Mesenchymal stem cell (in vitro differentiated cells and primary cell): ENCODE measurements around the gene YIPF1.

ENCODE experiments used
- DNase-seq: peaks from one replicate; pipeline ENCODE4 v3.0.0-alpha.2; 2013
- H2AFZ ChIP-seq: one replicate; pipeline ENCODE4 v1.6.1; 2013; ENCODE audit warnings: low read depth, mild to moderate bottlenecking, control low read depth, inconsistent platforms, low read length, moderate library complexity
- H2AK5ac ChIP-seq: 2 replicates; pipeline ENCODE4 v1.6.1; 2013; ENCODE audit warnings: low read length, moderate library complexity, mild to moderate bottlenecking, inconsistent platforms; ENCODE audit not compliant: severe bottlenecking
- H2BK120ac ChIP-seq: one replicate; pipeline ENCODE4 v1.6.1; 2013; ENCODE audit warnings: low read depth, mild to moderate bottlenecking, inconsistent platforms, low read length, moderate library complexity
- H2BK12ac ChIP-seq, 2 experiments: one replicate each; pipeline ENCODE4 v1.6.1; 2013; ENCODE audit warnings: inconsistent platforms in 2 of 2, low read length in 2 of 2, mild to moderate bottlenecking in 2 of 2, moderate library complexity in 2 of 2, control low read depth in 1 of 2
- H2BK15ac ChIP-seq: one replicate; pipeline ENCODE4 v1.6.1; 2013; ENCODE audit warnings: mild to moderate bottlenecking, low read depth, inconsistent platforms; ENCODE audit not compliant: poor library complexity, severe bottlenecking
- H2BK5ac ChIP-seq: 2 replicates; pipeline ENCODE4 v1.6.1; 2013; ENCODE audit warnings: low read depth, mild to moderate bottlenecking, low read length, control low read depth, inconsistent platforms; ENCODE audit not compliant: poor library complexity, severe bottlenecking
- H3K14ac ChIP-seq, 2 experiments: one replicate each; pipeline ENCODE4 v1.6.1; 2013; ENCODE audit warnings: inconsistent platforms in 2 of 2, low read length in 2 of 2, control low read depth in 1 of 2, mild to moderate bottlenecking in 1 of 2, moderate library complexity in 1 of 2
- H3K18ac ChIP-seq, 2 experiments: one replicate each; pipeline ENCODE4 v1.6.1; 2013; ENCODE audit warnings: inconsistent platforms in 2 of 2, low read length in 2 of 2, control low read depth in 1 of 2, low read depth in 1 of 2, mild to moderate bottlenecking in 1 of 2
- H3K23ac ChIP-seq, 2 experiments: one replicate each; pipeline ENCODE4 v1.6.1; 2013; ENCODE audit warnings: inconsistent platforms in 2 of 2, low read length in 2 of 2, mild to moderate bottlenecking in 2 of 2, moderate library complexity in 2 of 2, control low read depth in 1 of 2
- H3K27ac ChIP-seq: 2 replicates; pipeline ENCODE4 v1.5.1; 2013; ENCODE audit warnings: mild to moderate bottlenecking, moderate library complexity, low read length, control low read depth, inconsistent platforms; ENCODE audit not compliant: poor library complexity, severe bottlenecking
- H3K27me3 ChIP-seq, 2 experiments: 2 replicates each; pipeline versions ENCODE4 v1.6.1 to v1.7.0; 2013; ENCODE audit warnings: low read length in 2 of 2, mild to moderate bottlenecking in 2 of 2, moderate library complexity in 2 of 2, control low read depth in 1 of 2, inconsistent platforms in 1 of 2; ENCODE audit not compliant: control insufficient read depth in 1 of 2, insufficient read depth in 1 of 2
- H3K36me3 ChIP-seq, 2 experiments: 2 replicates each; pipeline versions ENCODE4 v1.6.1 to v1.7.0; 2013; ENCODE audit warnings: low read length in 2 of 2, control low read depth in 1 of 2, inconsistent platforms in 1 of 2, low read depth in 1 of 2, mild to moderate bottlenecking in 1 of 2; ENCODE audit not compliant: insufficient read depth in 2 of 2, control insufficient read depth in 1 of 2
- H3K4ac ChIP-seq, 2 experiments: one replicate each; pipeline ENCODE4 v1.6.1; 2013; ENCODE audit warnings: inconsistent platforms in 2 of 2, low read length in 2 of 2, mild to moderate bottlenecking in 2 of 2, moderate library complexity in 2 of 2, control low read depth in 1 of 2, low read depth in 1 of 2
- H3K4me1 ChIP-seq: 2 replicates; pipeline ENCODE4 v1.6.1; 2013; ENCODE audit warnings: low read depth, low read length, control low read depth; ENCODE audit not compliant: control insufficient read depth, insufficient read depth
- H3K4me2 ChIP-seq: 2 replicates; pipeline ENCODE4 v1.6.1; 2013; ENCODE audit warnings: low read length, mild to moderate bottlenecking, inconsistent platforms; ENCODE audit not compliant: poor library complexity, severe bottlenecking
- H3K4me3 ChIP-seq, 2 experiments: 2 replicates each; pipeline versions ENCODE4 v1.5.1 to v1.7.0; 2013; ENCODE audit warnings: low read length in 2 of 2, mild to moderate bottlenecking in 2 of 2, control low read depth in 1 of 2, low read depth in 1 of 2; ENCODE audit not compliant: insufficient read depth in 1 of 2
- H3K79me1 ChIP-seq: replicated peaks from 2 replicates; pipeline ENCODE4 v1.6.1; 2013; ENCODE audit warnings: mild to moderate bottlenecking, control low read depth, low read length, inconsistent platforms; ENCODE audit not compliant: poor library complexity, severe bottlenecking
- H3K9ac ChIP-seq: 2 replicates; pipeline ENCODE4 v1.7.0; 2013; ENCODE audit warnings: mild to moderate bottlenecking, low read length, moderate library complexity
- H3K9me3 ChIP-seq: 2 replicates; pipeline ENCODE4 v1.7.0; 2013; ENCODE audit warnings: mild to moderate bottlenecking, low read length; ENCODE audit not compliant: control insufficient read depth
- H4K8ac ChIP-seq: one replicate; pipeline ENCODE4 v1.6.1; 2013; ENCODE audit warnings: inconsistent platforms, mild to moderate bottlenecking, low read length, moderate library complexity
- H4K91ac ChIP-seq: one replicate; pipeline ENCODE4 v1.6.1; 2013; ENCODE audit warnings: mild to moderate bottlenecking, low read length, inconsistent platforms
- WGBS: methylation state at CpG from one replicate; pipeline ENCODE4 v1.1.7; 2013; ENCODE audit warnings: mixed read lengths; 5-methylcytosine and 5-hydroxymethylcytosine counted together

The YIPF1 gene

DNA sequence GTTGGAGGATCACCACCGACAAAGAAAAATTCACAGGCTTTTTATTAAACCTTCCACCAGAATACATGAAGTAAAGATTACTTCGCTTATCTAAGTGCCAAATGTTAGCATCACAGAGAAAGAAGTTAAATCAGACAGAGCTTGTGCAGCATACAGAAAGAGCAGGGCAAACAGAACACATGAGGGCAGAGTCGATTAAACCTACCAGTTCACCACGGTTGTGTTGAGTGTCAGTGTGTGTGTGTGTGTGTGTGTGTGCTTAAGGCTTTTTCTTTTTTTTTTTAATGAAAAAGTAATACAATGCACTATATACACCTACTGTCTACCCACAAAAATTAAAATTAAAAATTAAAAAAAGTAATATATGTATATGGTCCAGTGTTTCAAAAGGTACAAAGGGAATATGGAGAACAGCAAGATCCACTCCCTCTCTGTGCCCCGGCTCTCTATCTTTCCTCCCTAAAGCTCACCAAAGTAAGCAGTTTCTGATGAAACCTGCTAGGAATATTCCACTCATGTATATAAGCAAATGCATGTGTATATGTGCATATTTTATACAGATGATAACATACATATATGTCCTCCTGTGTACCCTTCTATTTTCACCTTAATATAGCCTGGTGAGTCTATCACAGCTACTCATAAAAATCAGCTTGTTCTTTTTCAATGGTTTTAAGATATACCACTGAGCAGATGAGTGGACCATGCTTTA lies 17.7 kb downstream of the YIPF1 start:
- Histone ChIP-seq H3K36me3 (peaks cover 21 to 85% of the 10 kb centered on the region in 2 experiments), H2AFZ (no peak overlapping the region), H3K27ac (no peak overlapping the region), H3K23ac (no peak overlapping the region), H3K18ac (no peak overlapping the region), H2AK5ac (no peak overlapping the region), H2BK12ac (no peak overlapping the region), H2BK120ac (no peak overlapping the region), H3K4me3 (no peak overlapping the region), H3K4me2 (no peak overlapping the region), H3K14ac (no peak overlapping the region), H3K79me1 (no peaks in the 10 kb centered on the region), H3K9me3 (no peaks in the 10 kb centered on the region), H3K27me3 (no peaks in the 10 kb centered on the region), H4K91ac (no peak overlapping the region), H2BK5ac (no peak overlapping the region), H2BK15ac (no peak overlapping the region), H3K4ac (no peak overlapping the region), H3K4me1 (no peaks in the 10 kb centered on the region), H3K9ac (no peak overlapping the region), H4K8ac (no peak overlapping the region)
- 90% methylated on average over 3 of the region's 5 CpGs for whole genome bisulfite sequencing
- DNase-seq, result no peak

DNA sequence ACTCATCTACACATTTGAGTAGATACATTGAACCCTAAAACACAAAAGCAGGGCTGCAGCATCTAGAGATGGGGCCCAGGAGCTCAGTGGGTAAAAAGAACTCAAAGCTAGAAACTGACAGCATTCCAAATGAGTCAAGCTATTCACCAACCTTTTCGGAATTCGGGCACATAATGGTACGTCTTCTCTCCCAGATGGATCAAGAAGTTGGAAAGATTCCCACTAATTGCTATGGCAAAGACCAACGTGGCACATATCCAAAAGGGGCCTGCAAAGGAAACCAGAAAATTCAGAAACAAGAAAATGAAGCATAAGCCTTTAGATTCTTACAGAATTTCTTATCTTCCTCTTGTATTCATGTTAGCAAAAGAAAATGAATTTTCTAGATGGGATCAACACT lies 18.4 kb downstream of the YIPF1 start:
- H3K4me2 ChIP-seq, result no peak overlapping the region
- no peak overlapping the region for H3K4me3 ChIP-seq
- peaks cover 22 to 85% of the 10 kb centered on the region in 2 experiments for H3K36me3 ChIP-seq
- H2BK120ac ChIP-seq, result no peak overlapping the region
- H3K4me1 ChIP-seq, result no peaks in the 10 kb centered on the region
- H3K9me3 ChIP-seq, result no peaks in the 10 kb centered on the region
- H3K9ac ChIP-seq, result no peak overlapping the region
- no peaks in the 10 kb centered on the region for H3K27me3 ChIP-seq
- H4K91ac ChIP-seq, result no peak overlapping the region
- H2BK15ac ChIP-seq, result no peak overlapping the region
- no peak overlapping the region for H3K27ac ChIP-seq
- H2BK12ac ChIP-seq, result no peak overlapping the region
- H2AK5ac ChIP-seq, result no peak overlapping the region
- no peak for DNase-seq
- H3K14ac ChIP-seq, result no peak overlapping the region
- H4K8ac ChIP-seq, result no peak overlapping the region
- H2AFZ ChIP-seq, result no peak overlapping the region
- no peaks in the 10 kb centered on the region for H3K79me1 ChIP-seq
- no peak overlapping the region for H3K4ac ChIP-seq
- H2BK5ac ChIP-seq, result no peak overlapping the region
- H3K23ac ChIP-seq, result no peak overlapping the region
- 86% methylated on average over 4 of the region's 4 CpGs for WGBS
- H3K18ac ChIP-seq, result no peak overlapping the region

DNA sequence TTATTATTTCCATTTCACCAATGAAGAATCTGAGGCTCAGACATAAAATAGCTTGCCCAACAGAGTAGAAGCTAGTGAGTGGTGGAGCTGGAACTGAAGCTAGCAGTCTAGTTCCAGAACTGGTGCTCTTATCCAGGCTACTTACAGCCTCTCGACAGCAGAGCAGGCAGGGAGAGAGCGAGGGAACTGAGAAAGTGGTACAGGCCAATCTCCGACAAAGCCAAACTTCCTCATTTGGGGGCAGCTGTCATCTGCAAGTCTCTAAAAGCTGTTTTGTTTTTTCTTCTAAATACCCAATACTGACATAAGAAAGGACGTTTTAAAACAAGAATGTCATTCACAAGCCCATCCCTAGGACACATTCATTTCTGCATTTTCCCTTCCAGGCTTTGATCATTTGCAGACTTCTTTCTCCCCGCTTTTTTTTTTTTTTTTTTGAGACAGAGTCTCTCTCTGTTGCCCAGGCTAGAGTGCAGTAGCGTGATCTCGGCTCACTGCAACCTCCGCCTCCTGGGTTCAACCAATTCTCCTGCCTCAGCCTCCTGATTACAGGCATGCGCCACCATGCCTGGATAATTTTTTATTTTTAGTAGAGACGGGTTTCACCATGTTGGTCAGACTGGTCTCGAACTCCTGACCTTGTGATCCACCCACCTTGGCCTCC lies 20.0 kb downstream of the YIPF1 start:
- H3K27me3 ChIP-seq, result no peaks in the 10 kb centered on the region
- H3K4me1 ChIP-seq, result no peaks in the 10 kb centered on the region
- no peak overlapping the region for H2BK5ac ChIP-seq
- H3K18ac ChIP-seq, result no peak overlapping the region
- WGBS, result 97% methylated on average over 10 of the region's 11 CpGs
- no peak overlapping the region for H3K4me2 ChIP-seq
- no peaks in the 10 kb centered on the region for H3K9me3 ChIP-seq
- no peak overlapping the region for H2BK15ac ChIP-seq
- H3K23ac ChIP-seq, result no peak overlapping the region
- DNase-seq, result no peak
- H3K79me1 ChIP-seq, result no peaks in the 10 kb centered on the region
- H3K27ac ChIP-seq, result no peak overlapping the region
- H2AFZ ChIP-seq, result no peak overlapping the region
- no peak overlapping the region for H2AK5ac ChIP-seq
- H2BK120ac ChIP-seq, result no peak overlapping the region
- no peak overlapping the region for H3K4me3 ChIP-seq
- H4K91ac ChIP-seq, result no peak overlapping the region
- H4K8ac ChIP-seq, result no peak overlapping the region
- no peak overlapping the region for H3K9ac ChIP-seq
- no peak overlapping the region for H3K4ac ChIP-seq
- peaks cover 22 to 83% of the 10 kb centered on the region in 2 experiments for H3K36me3 ChIP-seq
- no peak overlapping the region for H2BK12ac ChIP-seq
- no peak overlapping the region for H3K14ac ChIP-seq

DNA sequence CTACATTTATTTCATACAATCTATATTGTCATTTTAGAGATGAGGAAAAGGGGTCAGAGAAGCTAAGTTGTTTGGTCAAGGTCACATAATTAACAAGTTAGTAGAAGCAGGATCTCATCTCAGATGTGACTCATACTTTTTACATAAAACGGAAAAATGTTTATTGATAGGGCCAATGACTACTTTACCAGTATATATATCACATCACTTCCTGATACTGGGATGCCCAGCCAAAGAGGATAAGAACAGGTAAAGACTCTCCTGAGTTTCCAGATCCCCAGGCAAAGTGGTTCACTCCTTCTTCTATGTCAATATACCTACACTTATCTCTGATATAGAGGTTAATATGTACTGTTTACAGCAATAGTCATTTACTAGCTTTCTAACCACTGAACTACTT lies 21.0 kb downstream of the YIPF1 start:
- Histone ChIP-seq H3K4me1 (no peaks in the 10 kb centered on the region), H2BK120ac (no peak overlapping the region), H3K4ac (no peak overlapping the region), H3K36me3 (peaks cover 18 to 79% of the 10 kb centered on the region in 2 experiments), H3K4me3 (no peak overlapping the region), H4K91ac (no peak overlapping the region), H3K14ac (no peak overlapping the region), H3K27ac (no peak overlapping the region), H3K18ac (no peak overlapping the region), H2AFZ (no peak overlapping the region), H3K9ac (no peak overlapping the region), H3K9me3 (no peaks in the 10 kb centered on the region), H2BK15ac (no peak overlapping the region), H4K8ac (no peak overlapping the region), H2BK5ac (no peak overlapping the region), H3K4me2 (no peak overlapping the region), H2AK5ac (no peak overlapping the region), H3K23ac (no peak overlapping the region), H2BK12ac (no peak overlapping the region), H3K79me1 (no peaks in the 10 kb centered on the region), H3K27me3 (no peaks in the 10 kb centered on the region)
- no peak for DNase-seq
- 83% methylated on average over 1 of the region's 1 CpG for WGBS
